Tibial nerve (tissue), 4 donors: Measurements from ENCODE around the gene SOD3. TPM values are rescaled to one million over a fixed set of nuclear protein-coding genes. Genes with fewer than 3 reads are reported as not detected.

Source experiments
- DNase-seq, 2 donors: peaks; one replicate each; pipeline ENCODE4 v3.0.0-alpha.2; 2019; ENCODE audit warnings: low spot score in 2 of 2
- H3K27ac ChIP-seq, 4 donors: fragments of 200-600 bp; sonication (generic) in 3 of 4; one replicate each; pipeline ENCODE4 v1.5.1; 2017 to 2019; ENCODE audit warnings: mild to moderate bottlenecking in 1 of 4
- H3K27me3 ChIP-seq, 2 donors: fragments of 200-600 bp; sonication (generic) in 1 of 2; one replicate each; pipeline versions ENCODE4 v1.5.1 to v1.6.0; 2017 to 2019
- H3K36me3 ChIP-seq, 3 donors: fragments of 200-600 bp; sonication (generic); one replicate each; pipeline ENCODE4 v1.5.1; 2018 to 2019
- H3K4me1 ChIP-seq, 4 donors: fragments of 200-600 bp; sonication (generic) in 3 of 4; one replicate each; pipeline ENCODE4 v1.5.1; 2017 to 2019
- H3K4me3 ChIP-seq, 4 donors: fragments of 200-600 bp; sonication (generic) in 3 of 4; one replicate each; pipeline ENCODE4 v1.5.1; 2017 to 2019; ENCODE audit warnings: mild to moderate bottlenecking in 1 of 4, moderate library complexity in 1 of 4
- H3K9me3 ChIP-seq, 4 donors: fragments of 200-600 bp; sonication (generic) in 3 of 4; one replicate each; pipeline ENCODE4 v1.5.1; 2017 to 2019
- CTCF ChIP-seq, 5 experiments: fragments of 200-600 bp in 3 of 5; fragments of 450-650 bp in 2 of 5; sonication (generic) in 3 of 5; IDR thresholded peaks; one replicate each; pipeline ENCODE4 v1.5.1; 2016 to 2019; ENCODE audit warnings: antibody characterized with exemption in 5 of 5, mild to moderate bottlenecking in 3 of 5, moderate library complexity in 2 of 5
- EP300 ChIP-seq, 2 donors: sonication (generic); formaldehyde crosslinking; IDR thresholded peaks; one replicate each; pipeline ENCODE4 v1.6.1; 2017; ENCODE audit warnings: antibody characterized with exemption in 2 of 2, mild to moderate bottlenecking in 1 of 2
- POLR2A ChIP-seq, 2 donors: fragments of 450-650 bp; IDR thresholded peaks; one replicate each; pipeline ENCODE4 v1.6.1; 2017; ENCODE audit warnings: antibody characterized with exemption in 2 of 2, mild to moderate bottlenecking in 2 of 2, moderate library complexity in 2 of 2
- WGBS, 2 donors: methylation state at CpG; one replicate each; pipeline ENCODE4 v1.1.5; 2018; 5-methylcytosine and 5-hydroxymethylcytosine counted together
- total RNA-seq, 4 donors: library from RNA; depleted of rRNA; stranded (reverse); fragments of >200 nt; gene quantifications; one replicate each; pipeline ENCODE4 v1.1.0, GENCODE V29; 2016

Gene SOD3
- total RNA-seq, 4 donors from 2014 or later: 208 to 359 (median 326) TPM

DNA sequence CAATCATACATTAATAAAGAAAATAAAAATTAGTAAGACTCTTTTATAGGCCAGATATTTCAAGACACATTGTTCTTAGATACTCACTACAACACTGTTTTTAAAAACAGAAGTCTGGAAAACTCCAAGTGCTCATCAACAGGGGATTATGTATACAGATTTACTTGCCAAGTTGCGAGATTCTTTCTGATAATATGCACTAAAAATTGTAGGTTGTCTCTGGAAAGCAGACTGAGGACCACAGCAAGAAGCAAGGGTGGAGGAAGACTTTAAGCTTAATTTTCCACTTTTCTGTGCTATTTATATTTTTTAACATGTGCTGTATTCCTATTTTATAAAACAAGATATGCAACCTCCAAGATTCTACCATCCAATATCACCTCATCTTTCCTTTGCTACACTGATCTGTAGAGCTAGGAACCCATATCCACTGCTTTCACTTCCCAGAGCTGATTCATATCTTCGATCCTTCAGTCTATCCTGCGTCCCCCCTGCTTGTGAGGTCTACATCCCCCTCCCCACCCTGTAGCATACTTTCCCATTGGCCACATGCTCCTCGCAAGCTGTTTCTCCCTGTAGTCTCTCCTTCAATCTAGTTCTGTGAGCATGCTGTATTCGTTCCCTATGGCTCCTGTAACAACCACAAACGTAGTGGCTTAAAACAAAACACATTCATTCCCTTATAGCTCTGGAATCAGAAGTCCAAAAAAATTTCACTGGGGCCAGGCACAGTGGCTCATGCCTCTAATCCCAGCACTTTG is 15.7 kb downstream of the SOD3 start:
- WGBS, 2 donors: 94 to 95% methylated on average over 6 of the region's 6 CpGs
- Histone ChIP-seq H3K9me3 (no peaks in the 10 kb centered on the region), H3K27ac (no peak overlapping the region), H3K4me3 (no peak overlapping the region), H3K36me3 (peaks cover 3 to 82% (median 5%) of the 10 kb centered on the region in 3 donors), H3K27me3 (no peaks in the 10 kb centered on the region), H3K4me1 (no peaks in the 10 kb centered on the region)
- TF ChIP-seq CTCF (IDR thresholded peaks at IDR 0.05) (no peak), POLR2A (IDR thresholded peaks at IDR 0.05) (no peak), EP300 (IDR thresholded peaks at IDR 0.05) (no peak)
- DNase-seq: no peak

DNA sequence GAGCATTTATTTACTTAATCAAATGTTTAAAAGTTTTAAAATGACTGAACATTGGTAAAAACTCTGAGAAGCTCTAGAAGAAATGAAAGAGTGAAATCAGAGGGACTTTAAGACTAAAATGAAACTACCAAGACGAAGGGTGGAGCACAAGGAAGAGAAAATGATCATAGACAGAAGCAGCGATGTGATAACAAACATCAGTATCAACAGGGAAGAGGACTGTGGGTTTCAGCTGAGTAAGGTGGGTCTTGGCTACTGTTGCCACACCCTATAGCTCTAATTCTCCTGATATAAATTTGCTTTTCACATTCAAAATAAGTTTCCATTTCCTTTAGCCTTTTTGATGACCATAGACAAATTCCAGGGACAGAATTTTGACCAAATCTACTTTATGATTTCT is 18.4 kb downstream of the SOD3 start:
- H3K4me3 ChIP-seq: no peak overlapping the region
- H3K4me1 ChIP-seq: no peaks in the 10 kb centered on the region
- WGBS, 2 donors: 90 to 93% methylated on average over 2 of the region's 2 CpGs
- H3K27me3 ChIP-seq: no peaks in the 10 kb centered on the region
- no peak overlapping the region for H3K27ac ChIP-seq
- TF ChIP-seq CTCF (IDR thresholded peaks at IDR 0.05): no peak
- TF ChIP-seq EP300 (IDR thresholded peaks at IDR 0.05): no peak
- no peak for TF ChIP-seq POLR2A (IDR thresholded peaks at IDR 0.05)
- H3K36me3 ChIP-seq: peaks cover 0 to 76% (median 0%) of the 10 kb centered on the region in 3 donors
- H3K9me3 ChIP-seq: no peaks in the 10 kb centered on the region
- no peak for DNase-seq

- TF ChIP-seq POLR2A (IDR thresholded peaks at IDR 0.05) (no peak), EP300 (IDR thresholded peaks at IDR 0.05) (no peak), CTCF (IDR thresholded peaks at IDR 0.05) (no peak)
- H3K4me1 ChIP-seq: no peaks in the 10 kb centered on the region
- H3K36me3 ChIP-seq: peaks cover 0 to 80% (median 0%) of the 10 kb centered on the region in 3 donors
- DNase-seq: no peak
- H3K9me3 ChIP-seq: no peaks in the 10 kb centered on the region
- 80 to 86% methylated on average over 18 of the region's 18 CpGs for WGBS, 2 donors
- H3K27me3 ChIP-seq: no peaks in the 10 kb centered on the region
- no peak overlapping the region for H3K27ac ChIP-seq
- no peak overlapping the region for H3K4me3 ChIP-seq
These were observed 21.4 kb downstream of the SOD3 start for GRCh38 chr4:24816797-24817196.

- TF ChIP-seq POLR2A (IDR thresholded peaks at IDR 0.05): no peak
- H3K4me3 ChIP-seq: no peak overlapping the region
- H3K27me3 ChIP-seq: no peaks in the 10 kb centered on the region
- H3K9me3 ChIP-seq: no peaks in the 10 kb centered on the region
- no peak overlapping the region for H3K27ac ChIP-seq
- DNase-seq: no peak
- H3K4me1 ChIP-seq: no peaks in the 10 kb centered on the region
- H3K36me3 ChIP-seq: peaks cover 0 to 75% (median 0%) of the 10 kb centered on the region in 3 donors
These were observed 25.2 kb downstream of the SOD3 start for GRCh38 chr4:24820541-24820940.

- H3K4me1 ChIP-seq: no peaks in the 10 kb centered on the region
- TF ChIP-seq CTCF (IDR thresholded peaks at IDR 0.05) (no peak), EP300 (IDR thresholded peaks at IDR 0.05) (no peak), POLR2A (IDR thresholded peaks at IDR 0.05) (no peak)
- H3K27me3 ChIP-seq: no peaks in the 10 kb centered on the region
- no peaks in the 10 kb centered on the region for H3K9me3 ChIP-seq
- H3K27ac ChIP-seq: no peak overlapping the region
- H3K36me3 ChIP-seq: peaks cover 0 to 82% (median 0%) of the 10 kb centered on the region in 3 donors
- H3K4me3 ChIP-seq: no peak overlapping the region
- WGBS, 2 donors: 90% methylated on average over 7 of the region's 7 CpGs
- no peak for DNase-seq
These were observed 29.3 kb downstream of the SOD3 start for GRCh38 chr4:24824720-24825119.
